Activated naive CD4-positive, alpha-beta T cell treated with anti-CD3 and anti-CD28 coated beads, Interleukin-2, amount 10 ng/mL, durations not matched to agents 7 days and 5 days (primary cell): ENCODE measurements around the gene PPP2R5A.
A peak's percentile ranks its signal among the peaks of the same experiment; 100 is the strongest.
"Not testable (repeated sequence)": the region's sequence is repeated elsewhere in the genome, so short reads cannot be mapped to it uniquely, and the experiment has no call there.

Experiments
- CTCF ChIA-PET: fragments of 350-600 bp; sonication (Branson Sonifier 250); formaldehyde crosslinking; loops from one replicate; lab custom pipeline; 2021; ENCODE audit warnings: antibody characterized with exemption; lab: Charles Lee
- DNase-seq: peaks from one replicate; pipeline ENCODE4 v3.0.0-alpha.2; 2020
- H3K27ac Mint-ChIP-seq: one replicate; pipeline ENCODE4 v1.8.0; 2021; ENCODE audit warnings: mild to moderate bottlenecking, moderate library complexity, mixed read lengths
- H3K27me3 Mint-ChIP-seq: one replicate; pipeline ENCODE4 v1.8.0; 2021; ENCODE audit warnings: mild to moderate bottlenecking, mixed read lengths
- H3K36me3 Mint-ChIP-seq: one replicate; pipeline ENCODE4 v1.8.0; 2021; ENCODE audit warnings: mixed read lengths
- H3K4me1 Mint-ChIP-seq: one replicate; pipeline ENCODE4 v1.8.0; 2021; ENCODE audit warnings: mixed read lengths
- H3K4me3 Mint-ChIP-seq: one replicate; pipeline ENCODE4 v1.8.0; 2021; ENCODE audit warnings: mild to moderate bottlenecking, moderate library complexity, mixed read lengths
- H3K9me3 Mint-ChIP-seq: one replicate; pipeline ENCODE4 v1.8.0; 2021; ENCODE audit warnings: mixed read lengths

Gene PPP2R5A

DNA sequence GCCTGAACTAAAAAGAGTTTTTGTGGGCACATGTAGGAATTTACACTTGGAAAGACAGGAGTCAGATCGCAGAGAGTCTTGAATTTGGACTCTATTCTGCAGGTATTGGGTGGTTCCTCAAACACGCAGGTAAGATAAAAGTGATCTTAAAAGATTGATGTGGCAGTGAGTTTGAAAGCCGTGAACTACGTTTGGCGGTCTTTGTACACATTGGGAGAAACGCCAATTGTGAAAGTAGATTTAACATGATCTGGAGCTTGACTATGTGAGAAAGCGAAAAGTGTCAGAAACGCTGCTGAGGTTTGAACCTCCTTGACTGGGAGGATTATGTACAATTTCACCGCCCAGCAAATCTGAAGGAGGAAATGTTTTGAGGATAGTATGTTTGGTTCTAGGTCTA lies 1.5 kb upstream of the PPP2R5A start:
- peak overlapping the region; percentile 100 for H3K4me3 Mint-ChIP-seq
- H3K9me3 Mint-ChIP-seq: no peaks in the 10 kb centered on the region
- H3K36me3 Mint-ChIP-seq: peaks cover 29% of the 10 kb centered on the region
- peaks cover 12% of the 10 kb centered on the region for H3K27me3 Mint-ChIP-seq
- CTCF ChIA-PET: interaction anchor here (0.7 to 1.7 kb wide), 4 partner anchors 12 to 249 kb away, joined by 3 to 8 read pairs (median 3); partner anchors contain the start of gene INTS7
- peak overlapping the region; percentile 100 for H3K27ac Mint-ChIP-seq
- DNase-seq: peak; percentile 45
- H3K4me1 Mint-ChIP-seq: peaks cover 36% of the 10 kb centered on the region

DNA sequence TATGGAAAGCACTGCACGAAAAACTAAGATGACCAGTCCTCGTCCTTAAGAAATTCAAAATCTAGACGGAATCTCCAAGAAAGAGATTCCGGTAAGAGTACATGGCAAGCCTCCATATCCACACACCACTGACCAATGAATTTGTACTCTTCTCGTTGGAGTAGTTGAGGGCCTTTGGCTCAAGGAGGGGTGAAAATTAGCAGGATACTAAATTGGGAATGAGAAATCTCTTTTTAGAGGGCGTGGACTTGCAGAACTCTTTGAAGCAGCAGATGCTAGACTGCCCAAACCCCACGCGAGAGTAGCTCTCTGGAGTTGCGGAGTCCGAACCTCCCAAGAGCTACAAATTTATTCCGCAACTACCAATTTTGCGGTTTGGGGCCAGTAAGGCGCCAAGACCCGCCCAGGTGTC lies 872 bp upstream of the PPP2R5A start:
- DNase-seq: no peak
- H3K36me3 Mint-ChIP-seq: peaks cover 33% of the 10 kb centered on the region
- H3K27me3 Mint-ChIP-seq: peaks cover 12% of the 10 kb centered on the region
- H3K27ac Mint-ChIP-seq: peak overlapping the region; percentile 100
- peak overlapping the region; percentile 100 for H3K4me3 Mint-ChIP-seq
- H3K9me3 Mint-ChIP-seq: no peaks in the 10 kb centered on the region
- CTCF ChIA-PET: interaction anchor here (0.7 to 1.7 kb wide), 6 partner anchors 12 to 249 kb away, joined by 3 to 8 read pairs (median 3); partner anchors contain the start of gene INTS7
- H3K4me1 Mint-ChIP-seq: peaks cover 39% of the 10 kb centered on the region

DNA sequence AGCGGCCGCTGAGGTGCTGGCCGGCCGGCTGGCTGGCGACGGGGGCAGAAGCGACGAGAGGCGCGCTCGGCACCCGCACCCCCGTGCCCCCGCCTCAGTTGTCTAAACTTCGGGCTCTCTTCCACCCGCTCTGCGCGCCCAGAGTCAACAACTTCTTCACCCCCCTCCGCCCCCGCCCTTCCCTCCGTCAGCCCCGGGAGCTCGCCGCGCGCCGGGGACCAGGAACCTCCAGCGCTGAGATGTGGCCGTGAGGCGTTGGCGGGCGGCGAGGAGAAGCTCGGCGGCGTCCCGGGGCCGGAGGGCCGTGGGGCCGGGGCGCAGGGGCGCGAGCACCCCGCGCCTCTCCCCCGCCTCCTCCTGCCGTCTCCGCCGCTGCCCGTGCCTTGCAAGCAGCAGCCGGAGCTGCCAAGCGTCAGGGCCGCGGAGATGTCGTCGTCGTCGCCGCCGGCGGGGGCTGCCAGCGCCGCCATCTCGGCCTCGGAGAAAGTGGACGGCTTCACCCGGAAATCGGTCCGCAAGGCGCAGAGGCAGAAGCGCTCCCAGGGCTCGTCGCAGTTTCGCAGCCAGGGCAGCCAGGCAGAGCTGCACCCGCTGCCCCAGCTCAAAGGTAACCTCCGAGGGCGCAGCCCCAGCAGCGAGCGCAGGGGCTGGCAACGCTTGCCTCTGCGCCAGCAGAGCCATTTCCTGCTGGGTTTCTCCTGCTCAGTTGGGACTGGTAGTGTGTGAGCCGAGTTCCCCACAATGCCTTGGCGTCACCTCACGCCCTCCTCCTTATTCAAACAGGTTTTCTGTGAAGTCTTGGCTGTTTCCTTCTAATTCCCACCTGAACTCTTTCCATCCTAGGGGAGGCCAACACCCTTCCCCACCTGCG lies 710 bp downstream of the PPP2R5A start:
- H3K27me3 Mint-ChIP-seq: peaks cover 12% of the 10 kb centered on the region
- H3K27ac Mint-ChIP-seq: peak overlapping the region; percentile 100
- H3K4me1 Mint-ChIP-seq: peaks cover 53% of the 10 kb centered on the region
- no peaks in the 10 kb centered on the region for H3K9me3 Mint-ChIP-seq
- peak; percentile 83 for DNase-seq
- H3K36me3 Mint-ChIP-seq: peaks cover 39% of the 10 kb centered on the region
- CTCF ChIA-PET: interaction anchor here (0.7 to 2.4 kb wide), 7 partner anchors 28 to 605 kb away, joined by 3 to 10 read pairs (median 4); partner anchors contain the start of genes DTL and INTS7
- H3K4me3 Mint-ChIP-seq: peak overlapping the region; percentile 100

DNA sequence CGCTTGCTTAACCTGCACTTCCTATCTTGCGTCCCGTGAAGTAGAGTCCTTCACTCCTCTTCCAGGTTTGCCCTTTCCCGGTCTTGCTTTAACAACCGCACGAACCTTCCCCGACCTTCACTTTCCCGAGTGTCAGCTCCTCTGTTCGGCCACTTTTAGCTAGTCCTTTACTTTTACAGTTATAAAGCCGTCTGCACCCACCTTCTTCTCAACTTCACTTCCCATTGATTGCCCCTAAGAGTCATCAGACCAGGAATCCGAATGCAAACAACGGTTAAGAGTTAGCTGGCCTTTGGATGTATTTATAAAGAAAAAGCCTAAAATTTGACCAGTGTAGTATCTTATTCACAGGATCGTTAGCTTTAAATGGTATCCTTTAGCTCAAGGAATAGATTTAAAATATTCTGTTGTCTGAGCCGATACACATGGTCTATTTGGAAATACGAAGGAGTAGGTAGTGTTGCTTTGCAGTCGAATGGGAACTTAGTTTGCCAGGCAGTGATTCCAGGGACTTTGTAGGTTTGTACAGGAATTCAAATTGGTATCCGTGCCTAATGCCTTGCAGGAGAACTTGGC lies 1.4 kb downstream of the PPP2R5A start:
- H3K27ac Mint-ChIP-seq: peak overlapping the region; percentile 100
- peaks cover 55% of the 10 kb centered on the region for H3K4me1 Mint-ChIP-seq
- CTCF ChIA-PET: interaction anchor here (0.9 to 2.4 kb wide), 6 partner anchors 125 to 606 kb away, joined by 3 to 10 read pairs (median 7); partner anchors contain the start of genes DTL and INTS7
- peaks cover 6% of the 10 kb centered on the region for H3K27me3 Mint-ChIP-seq
- no peaks in the 10 kb centered on the region for H3K9me3 Mint-ChIP-seq
- peaks cover 42% of the 10 kb centered on the region for H3K36me3 Mint-ChIP-seq
- DNase-seq: no peak
- H3K4me3 Mint-ChIP-seq: peak overlapping the region; percentile 100

DNA sequence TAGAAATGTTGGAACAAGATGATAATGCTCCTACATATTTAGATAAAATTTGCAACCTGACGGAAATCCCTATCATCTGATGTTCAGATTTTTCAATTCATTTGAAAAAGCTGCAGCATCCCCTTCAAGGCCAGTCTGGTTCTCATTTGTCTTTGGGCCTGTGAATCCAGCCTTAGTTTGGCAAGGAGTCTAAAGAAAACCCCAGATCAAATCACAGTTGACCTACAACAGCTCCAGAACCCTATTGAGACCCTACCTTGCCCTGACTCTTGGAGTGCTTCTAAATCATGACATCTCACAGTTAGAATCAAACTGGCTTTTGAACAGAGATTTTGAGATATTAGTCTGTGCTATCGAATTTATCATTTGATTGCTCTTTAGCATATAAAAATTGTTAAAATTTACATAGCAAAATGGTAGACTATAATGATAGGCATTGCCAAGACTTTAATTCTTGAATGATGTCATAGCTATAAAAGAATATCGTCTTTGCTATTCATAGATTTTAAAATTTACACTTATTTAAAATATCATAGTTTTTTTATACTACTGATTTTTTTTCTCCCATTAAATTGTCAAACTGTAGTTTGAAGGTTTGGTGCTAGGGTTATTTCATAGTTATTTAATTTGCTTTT lies 2.2 kb downstream of the PPP2R5A start:
- CTCF ChIA-PET: interaction anchor here (0.9 to 2.4 kb wide), 7 partner anchors 125 to 607 kb away, joined by 3 to 10 read pairs (median 6); partner anchors contain the start of genes DTL and INTS7
- H3K4me3 Mint-ChIP-seq: peak overlapping the region; percentile 100
- peak overlapping the region; percentile 100 for H3K27ac Mint-ChIP-seq
- DNase-seq: no peak
- H3K9me3 Mint-ChIP-seq: no peaks in the 10 kb centered on the region
- H3K36me3 Mint-ChIP-seq: peaks cover 47% of the 10 kb centered on the region
- H3K27me3 Mint-ChIP-seq: peaks cover 6% of the 10 kb centered on the region
- H3K4me1 Mint-ChIP-seq: peaks cover 60% of the 10 kb centered on the region

DNA sequence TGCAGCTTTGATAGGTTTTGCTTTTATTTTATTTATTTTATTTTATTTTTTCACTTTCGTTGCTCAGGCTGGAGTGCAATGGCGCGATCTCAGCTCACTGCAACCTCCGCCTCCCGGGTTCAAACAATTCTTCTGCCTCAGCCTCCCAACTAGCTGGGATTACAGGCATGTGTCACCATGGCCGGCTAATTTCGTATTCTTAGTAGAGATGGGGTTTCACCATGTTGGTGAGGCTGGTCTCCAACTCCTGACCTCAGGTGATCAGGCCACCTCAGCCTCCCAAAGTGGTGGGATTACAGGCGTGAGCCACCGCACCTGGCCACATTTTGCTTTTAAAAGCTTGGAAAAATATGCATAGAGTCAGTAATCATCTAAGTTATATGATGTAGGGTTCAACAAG lies 2.8 kb downstream of the PPP2R5A start:
- H3K27me3 Mint-ChIP-seq, DNase-seq, H3K9me3 Mint-ChIP-seq: not testable (repeated sequence)
- Mint-ChIP-seq H3K27ac (peak overlapping the region; percentile 70), H3K4me3 (peak overlapping the region; percentile 86), H3K4me1 (peaks cover 63% of the 10 kb centered on the region), H3K36me3 (peaks cover 46% of the 10 kb centered on the region)
- CTCF ChIA-PET: interaction anchor here (1.2 to 2.4 kb wide), 3 partner anchors 168 to 224 kb away, joined by 5 to 10 read pairs (median 8); no protein-coding TSS in a partner anchor

DNA sequence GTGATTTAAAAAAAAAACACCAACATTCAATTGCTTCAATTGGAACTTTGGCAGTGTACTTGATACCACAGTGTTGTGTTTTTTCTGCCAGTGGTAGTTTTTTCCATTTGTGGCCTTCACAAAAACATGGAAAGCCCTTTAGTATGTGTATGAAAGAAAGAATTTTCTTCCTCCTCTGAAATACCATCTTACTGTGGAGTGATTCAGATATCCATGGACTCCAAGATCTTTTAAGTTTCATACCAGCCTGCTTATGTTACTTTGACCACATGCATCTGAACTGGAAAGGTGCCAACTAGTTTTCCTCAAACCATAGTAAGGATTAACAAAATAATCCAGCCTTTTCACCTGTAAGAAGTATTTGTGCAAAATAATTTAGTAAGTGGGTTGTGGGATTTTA lies 3.4 kb downstream of the PPP2R5A start:
- no peaks in the 10 kb centered on the region for H3K9me3 Mint-ChIP-seq
- H3K36me3 Mint-ChIP-seq: peaks cover 46% of the 10 kb centered on the region
- peak overlapping the region; percentile 14 for H3K27ac Mint-ChIP-seq
- peaks cover 6% of the 10 kb centered on the region for H3K27me3 Mint-ChIP-seq
- peaks cover 63% of the 10 kb centered on the region for H3K4me1 Mint-ChIP-seq
- H3K4me3 Mint-ChIP-seq: peak overlapping the region; percentile 86
- CTCF ChIA-PET: interaction anchor here (2.4 kb wide), 1 partner anchor 168 kb away, joined by 8 read pairs; no protein-coding TSS in a partner anchor
- DNase-seq: no peak

DNA sequence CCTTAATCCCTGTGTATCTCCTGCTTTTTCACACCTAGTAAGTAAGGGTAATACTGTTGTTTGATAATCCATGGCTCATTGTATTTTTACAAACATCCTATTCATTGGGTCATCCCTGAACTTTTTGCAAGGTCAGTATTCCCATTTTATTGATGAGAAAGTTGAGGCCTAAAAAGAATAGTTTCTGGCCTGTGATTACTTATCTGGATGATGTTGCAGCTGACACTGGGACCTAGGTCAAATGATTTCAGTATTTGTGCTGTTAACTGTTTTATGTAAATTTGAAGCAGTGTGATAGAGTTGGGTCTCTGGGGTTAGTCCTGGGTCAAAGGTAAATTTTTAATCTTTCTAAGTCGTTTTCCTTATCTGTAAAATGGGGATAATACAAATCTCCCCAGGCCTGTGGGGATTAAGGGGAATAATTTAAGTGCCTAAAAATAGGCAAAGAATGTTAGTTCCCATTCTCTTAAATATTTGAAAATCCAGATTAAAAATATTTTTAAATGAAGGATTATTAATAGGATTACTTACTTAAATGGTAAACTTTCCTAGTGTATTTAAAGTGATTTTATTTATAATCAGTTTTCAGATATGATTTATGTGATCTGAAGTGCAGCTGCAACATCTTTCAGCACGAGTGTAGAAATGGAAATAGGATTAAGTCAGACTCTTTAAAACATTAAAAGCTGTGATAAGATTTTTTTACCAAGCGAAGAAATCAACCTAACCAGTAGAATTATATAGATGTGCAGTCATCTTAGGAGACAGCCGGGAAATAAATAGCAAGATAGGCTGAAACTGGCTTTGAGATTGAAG lies 4.3 kb downstream of the PPP2R5A start:
- no peaks in the 10 kb centered on the region for H3K9me3 Mint-ChIP-seq
- peaks cover 6% of the 10 kb centered on the region for H3K27me3 Mint-ChIP-seq
- DNase-seq: no peak
- H3K4me1 Mint-ChIP-seq: peaks cover 61% of the 10 kb centered on the region
- CTCF ChIA-PET: interaction anchor here (0.6 to 3.9 kb wide), 5 partner anchors 33 to 235 kb away, joined by 3 to 37 read pairs (median 4); no protein-coding TSS in a partner anchor
- H3K36me3 Mint-ChIP-seq: peaks cover 41% of the 10 kb centered on the region
- peak overlapping the region; percentile 19 for H3K27ac Mint-ChIP-seq
- H3K4me3 Mint-ChIP-seq: peak overlapping the region; percentile 61

DNA sequence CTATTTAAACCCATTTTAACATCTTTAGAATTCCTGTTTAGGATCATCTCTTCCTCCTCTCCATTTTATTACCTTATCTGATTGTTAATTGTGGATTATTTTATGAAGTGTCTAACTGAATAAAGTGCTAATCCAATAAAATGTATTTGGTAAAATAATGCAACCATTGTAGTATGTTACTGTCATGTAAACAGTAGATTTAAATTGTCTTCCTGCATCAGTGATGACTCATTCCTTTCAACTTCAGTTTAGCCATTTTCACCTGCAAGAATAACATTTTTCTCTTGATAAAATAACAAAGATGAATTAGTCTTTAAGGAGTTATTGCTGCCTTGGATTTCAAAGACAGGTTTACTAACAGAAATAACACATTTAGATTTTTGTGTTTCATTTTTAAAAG lies 5.4 kb downstream of the PPP2R5A start:
- Mint-ChIP-seq H3K4me1 (peaks cover 66% of the 10 kb centered on the region), H3K9me3 (no peaks in the 10 kb centered on the region), H3K4me3 (peak overlapping the region; percentile 32), H3K27me3 (no peaks in the 10 kb centered on the region), H3K36me3 (peaks cover 45% of the 10 kb centered on the region), H3K27ac (no peak overlapping the region)
- DNase-seq: no peak
- CTCF ChIA-PET: interaction anchor here (1.0 to 3.9 kb wide), 9 partner anchors 35 to 229 kb away, joined by 3 to 37 read pairs (median 4); no protein-coding TSS in a partner anchor

DNA sequence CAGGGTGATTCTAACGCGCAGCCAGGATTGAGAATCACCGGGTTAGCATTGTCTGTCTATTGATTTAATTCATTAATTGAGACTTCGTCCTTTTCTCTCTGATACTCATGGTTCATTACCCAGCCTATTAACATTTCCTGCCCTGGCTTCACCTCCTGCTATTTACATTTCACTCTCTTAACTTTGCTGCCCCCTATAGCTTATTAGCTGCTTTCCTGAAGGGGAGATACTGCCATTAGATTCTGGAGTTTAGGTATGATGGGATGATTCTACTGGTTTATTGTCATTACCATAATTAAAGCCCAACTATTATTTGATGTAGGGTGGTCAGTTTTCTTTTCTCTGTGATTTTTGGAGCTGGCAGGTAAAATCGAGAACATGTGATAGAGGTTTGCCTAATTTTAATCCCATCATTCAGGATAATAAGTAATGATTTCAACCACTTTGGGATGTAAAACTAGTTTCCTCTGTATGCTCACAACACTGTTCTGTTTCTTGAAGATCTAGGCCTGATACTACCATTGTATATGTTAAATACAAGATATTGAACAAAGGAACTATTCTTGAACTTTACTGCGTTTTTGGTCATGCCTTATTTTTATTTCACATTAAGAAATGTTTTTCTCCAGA lies 6.4 kb downstream of the PPP2R5A start:
- Mint-ChIP-seq H3K36me3 (peaks cover 46% of the 10 kb centered on the region), H3K27ac (peak overlapping the region; percentile 17), H3K4me3 (peak overlapping the region; percentile 0), H3K9me3 (no peaks in the 10 kb centered on the region), H3K27me3 (no peaks in the 10 kb centered on the region), H3K4me1 (peaks cover 72% of the 10 kb centered on the region)
- CTCF ChIA-PET: interaction anchor here (0.6 to 3.9 kb wide), 18 partner anchors 20 to 255 kb away, joined by 3 to 37 read pairs (median 4); no protein-coding TSS in a partner anchor
- no peak for DNase-seq

DNA sequence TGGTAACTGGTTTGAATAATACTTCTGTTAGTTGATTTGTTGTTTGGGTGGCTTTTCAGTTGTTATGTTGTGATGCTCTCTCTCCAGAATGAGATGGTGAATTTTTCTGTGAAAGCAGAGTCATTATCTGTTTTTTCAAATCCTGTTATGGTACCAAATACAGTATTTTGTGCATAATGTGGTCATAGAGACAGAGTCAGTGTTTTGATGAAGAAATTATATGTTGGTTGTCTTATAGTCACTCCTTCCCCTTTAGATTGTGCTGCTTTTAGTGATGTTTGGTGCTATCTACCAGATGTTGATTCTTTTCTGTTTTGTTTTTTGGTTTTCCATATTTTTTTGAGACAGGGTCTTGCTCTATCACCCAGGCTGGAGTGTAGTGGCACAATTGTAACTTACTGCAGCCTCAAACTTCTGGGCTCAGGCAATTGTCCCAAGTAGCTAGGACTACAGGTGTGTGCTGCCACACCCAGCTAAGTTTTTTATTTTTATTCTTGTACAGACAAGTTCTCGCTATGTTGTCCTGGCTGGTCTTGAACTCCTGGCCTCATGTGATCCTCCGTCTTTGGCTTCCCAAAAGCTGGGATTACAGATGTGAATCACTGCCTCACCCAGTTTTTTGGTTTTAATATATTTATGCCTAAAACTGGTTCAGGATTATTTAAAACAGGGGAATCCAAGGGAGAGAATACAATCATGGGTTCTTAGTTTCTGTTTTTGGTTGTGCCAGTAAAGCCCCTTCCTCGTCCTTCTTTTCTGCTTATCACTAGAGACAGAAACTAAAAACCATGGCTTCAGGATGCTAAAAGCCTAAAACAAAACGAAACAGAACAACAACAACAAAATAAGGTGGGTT lies 7.3 kb downstream of the PPP2R5A start:
- no peak overlapping the region for H3K27ac Mint-ChIP-seq
- H3K36me3 Mint-ChIP-seq: peaks cover 41% of the 10 kb centered on the region
- H3K9me3 Mint-ChIP-seq: no peaks in the 10 kb centered on the region
- H3K4me3 Mint-ChIP-seq: no peak overlapping the region
- H3K27me3 Mint-ChIP-seq: no peaks in the 10 kb centered on the region
- H3K4me1 Mint-ChIP-seq: peaks cover 72% of the 10 kb centered on the region
- DNase-seq: no peak
- CTCF ChIA-PET: interaction anchor here (0.6 to 3.9 kb wide), 13 partner anchors 18 to 256 kb away, joined by 3 to 37 read pairs (median 3); no protein-coding TSS in a partner anchor

DNA sequence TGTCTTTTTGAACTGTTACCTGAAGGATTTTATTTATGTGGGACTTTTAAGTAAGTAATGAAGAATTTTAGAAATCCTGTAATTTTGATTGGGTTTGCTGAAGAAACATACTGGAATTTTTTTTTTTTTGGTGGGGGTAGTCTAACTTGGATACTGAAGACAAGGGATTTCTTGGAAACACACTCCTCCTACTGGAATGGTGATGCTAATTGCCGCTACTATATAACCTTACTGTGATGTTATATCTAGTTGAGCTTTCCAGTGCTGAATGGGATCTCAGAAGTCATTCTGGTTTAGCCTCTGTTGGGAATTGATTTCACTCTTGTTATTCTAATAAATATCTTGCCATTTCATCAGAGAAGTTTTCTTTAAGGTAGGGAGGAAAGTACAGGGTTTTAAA lies 8.4 kb downstream of the PPP2R5A start:
- Mint-ChIP-seq H3K9me3 (no peaks in the 10 kb centered on the region), H3K4me3 (no peak overlapping the region), H3K36me3 (peaks cover 34% of the 10 kb centered on the region), H3K27ac (peak overlapping the region; percentile 55), H3K27me3 (no peaks in the 10 kb centered on the region), H3K4me1 (peaks cover 67% of the 10 kb centered on the region)
- no peak for DNase-seq
- CTCF ChIA-PET: interaction anchor here (1.0 to 1.7 kb wide), 5 partner anchors 17 to 231 kb away, joined by 3 to 7 read pairs (median 4); no protein-coding TSS in a partner anchor
